Endothelial cell of umbilical vein (primary cell): ENCODE measurements around the gene AGL.

Source experiments
- CTCF ChIP-seq, 2 donors: IDR thresholded peaks; 1 replicate in 1 of 2; 2 replicates in 1 of 2; pipeline ENCODE4 v1.5.1; 2011; ENCODE audit warnings: low read length in 2 of 2, mild to moderate bottlenecking in 2 of 2, moderate library complexity in 2 of 2, control low read depth in 1 of 2, inconsistent platforms in 1 of 2, low read depth in 1 of 2; ENCODE audit not compliant: insufficient read depth in 1 of 2; ENCODE audit errors: extremely low read depth in 1 of 2
- EZH2 ChIP-seq: IDR thresholded peaks from 2 replicates; pipeline ENCODE4 v1.6.1; 2012; ENCODE audit warnings: borderline replicate concordance, low read depth, mild to moderate bottlenecking, moderate library complexity, low read length, inconsistent platforms; ENCODE audit not compliant: severe bottlenecking
- POLR2A ChIP-seq: IDR thresholded peaks from 2 replicates; pipeline ENCODE4 v1.6.1; 2012; ENCODE audit warnings: low read depth, mild to moderate bottlenecking, control low read depth, low read length

GRCh38 chr1:99891997-99892396, 41.8 kb downstream of the AGL start:
- TF ChIP-seq POLR2A (no peak), CTCF (IDR thresholded peaks at IDR 0.05; ENCODE audit: extremely low read depth in 1 of 2, insufficient read depth in 1 of 2, low read depth in 1 of 2, low read length in 2 of 2) (no peak), EZH2 (no peak)
